ENCODE measurements around the gene DMC1. TPM values are rescaled to one million over a fixed set of nuclear protein-coding genes. Genes with fewer than 3 reads are reported as not detected.

The DMC1 gene
- total RNA-seq, 2 donors from 2014 or later = 4.2 to 6.8 TPM

DNA sequence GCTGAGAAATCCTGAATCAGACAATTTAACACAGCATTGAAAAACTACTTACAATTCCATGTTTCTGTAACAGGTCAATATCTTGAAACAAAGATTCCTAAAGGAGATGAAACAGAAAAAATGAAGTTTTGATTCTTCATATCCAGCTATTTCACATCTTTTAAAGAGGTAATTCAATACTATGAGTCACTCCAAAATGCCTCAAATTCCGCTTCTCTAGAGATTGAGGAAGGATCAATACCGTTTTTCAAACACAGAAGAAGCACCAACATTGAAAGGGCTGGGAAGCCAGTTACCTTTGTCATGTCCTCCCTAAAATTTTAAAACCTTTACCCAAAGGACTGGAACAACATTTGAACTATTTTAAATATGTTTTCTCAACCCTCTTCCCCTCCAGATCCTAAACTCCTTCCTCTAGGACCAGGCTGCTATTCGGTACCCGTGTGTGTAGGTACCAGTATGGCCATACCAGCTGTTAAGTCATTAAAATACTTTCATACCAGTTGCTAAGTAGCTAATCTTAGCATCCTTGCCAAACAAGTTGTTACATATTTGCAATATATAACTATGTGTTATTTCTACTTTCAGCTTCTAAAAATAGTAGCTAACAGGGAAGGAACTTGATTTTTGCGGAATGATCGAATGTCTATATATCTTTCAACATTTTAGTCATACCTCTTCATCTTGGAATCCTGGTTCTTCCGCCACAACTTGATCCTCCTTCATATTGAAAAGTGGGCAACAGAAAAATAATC is 2.3 kb downstream of the DMC1 start:
- 80 to 88% methylated on average over 3 to 7 of the region's 7 CpGs for WGBS, 2 experiments (ENCODE audit: insufficient coverage in 1 of 2, insufficient read length in 1 of 2)
- Mint-ChIP-seq H3K4me3 (peak overlapping the region; percentile 11), H3K27me3 (ENCODE audit: insufficient read depth) (peaks cover 4% of the 10 kb centered on the region), H3K4me1 (peaks cover 18% of the 10 kb centered on the region), H3K27ac (no peak overlapping the region), H3K9me3 (no peaks in the 10 kb centered on the region), H3K36me3 (ENCODE audit: low read depth) (no peaks in the 10 kb centered on the region)
- no peak overlapping the region for H3K4me3 ChIP-seq (ENCODE audit: low read length)
- peaks cover 4% of the 10 kb centered on the region for H3K4me1 ChIP-seq (ENCODE audit: control insufficient read depth, insufficient read depth, low read length)
- no peaks in the 10 kb centered on the region for H3K36me3 ChIP-seq (ENCODE audit: control insufficient read depth, insufficient read depth, low read length)
- H3K27ac ChIP-seq (ENCODE audit: low read depth, low read length) = no peak overlapping the region
- no peak overlapping the region for H3K9ac ChIP-seq (ENCODE audit: extremely low read depth, low read length, poor library complexity, severe bottlenecking)
- H3K9me3 ChIP-seq (ENCODE audit: control insufficient read depth, low read length) = no peaks in the 10 kb centered on the region
- DNase-seq = no peak
- TF ChIP-seq, protein P1, sequence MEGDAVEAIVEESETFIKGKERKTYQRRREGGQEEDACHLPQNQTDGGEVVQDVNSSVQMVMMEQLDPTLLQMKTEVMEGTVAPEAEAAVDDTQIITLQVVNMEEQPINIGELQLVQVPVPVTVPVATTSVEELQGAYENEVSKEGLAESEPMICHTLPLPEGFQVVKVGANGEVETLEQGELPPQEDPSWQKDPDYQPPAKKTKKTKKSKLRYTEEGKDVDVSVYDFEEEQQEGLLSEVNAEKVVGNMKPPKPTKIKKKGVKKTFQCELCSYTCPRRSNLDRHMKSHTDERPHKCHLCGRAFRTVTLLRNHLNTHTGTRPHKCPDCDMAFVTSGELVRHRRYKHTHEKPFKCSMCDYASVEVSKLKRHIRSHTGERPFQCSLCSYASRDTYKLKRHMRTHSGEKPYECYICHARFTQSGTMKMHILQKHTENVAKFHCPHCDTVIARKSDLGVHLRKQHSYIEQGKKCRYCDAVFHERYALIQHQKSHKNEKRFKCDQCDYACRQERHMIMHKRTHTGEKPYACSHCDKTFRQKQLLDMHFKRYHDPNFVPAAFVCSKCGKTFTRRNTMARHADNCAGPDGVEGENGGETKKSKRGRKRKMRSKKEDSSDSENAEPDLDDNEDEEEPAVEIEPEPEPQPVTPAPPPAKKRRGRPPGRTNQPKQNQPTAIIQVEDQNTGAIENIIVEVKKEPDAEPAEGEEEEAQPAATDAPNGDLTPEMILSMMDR (conservative IDR thresholded peaks at IDR 0.05) = no peak
- H3K27me3 ChIP-seq (ENCODE audit: control insufficient read depth, insufficient read depth, low read length, poor library complexity, severe bottlenecking) = no peaks in the 10 kb centered on the region

- Mint-ChIP-seq H3K27me3 (ENCODE audit: insufficient read depth) (no peaks in the 10 kb centered on the region), H3K9me3 (no peaks in the 10 kb centered on the region), H3K36me3 (ENCODE audit: low read depth) (no peaks in the 10 kb centered on the region), H3K4me1 (peaks cover 18% of the 10 kb centered on the region), H3K27ac (no peak overlapping the region), H3K4me3 (no peak overlapping the region)
- H3K27ac ChIP-seq (ENCODE audit: low read depth, low read length) = no peak overlapping the region
- DNase-seq = no peak
- H3K9me3 ChIP-seq (ENCODE audit: control insufficient read depth, low read length) = no peaks in the 10 kb centered on the region
- H3K27me3 ChIP-seq (ENCODE audit: control insufficient read depth, insufficient read depth, low read length, poor library complexity, severe bottlenecking) = no peaks in the 10 kb centered on the region
- WGBS, 2 experiments (ENCODE audit: insufficient coverage in 1 of 2, insufficient read length in 1 of 2) = 86 to 89% methylated on average over 1 to 3 of the region's 3 CpGs
- peaks cover 4% of the 10 kb centered on the region for H3K4me1 ChIP-seq (ENCODE audit: control insufficient read depth, insufficient read depth, low read length)
- no peak overlapping the region for H3K9ac ChIP-seq (ENCODE audit: extremely low read depth, low read length, poor library complexity, severe bottlenecking)
- H3K4me3 ChIP-seq (ENCODE audit: low read length) = no peak overlapping the region
- TF ChIP-seq, protein P1 (conservative IDR thresholded peaks at IDR 0.05) = no peak
- H3K36me3 ChIP-seq (ENCODE audit: control insufficient read depth, insufficient read depth, low read length) = no peaks in the 10 kb centered on the region
Measured at GRCh38 chr22:38566726-38567504, 3.1 kb downstream of the DMC1 start.

DNA sequence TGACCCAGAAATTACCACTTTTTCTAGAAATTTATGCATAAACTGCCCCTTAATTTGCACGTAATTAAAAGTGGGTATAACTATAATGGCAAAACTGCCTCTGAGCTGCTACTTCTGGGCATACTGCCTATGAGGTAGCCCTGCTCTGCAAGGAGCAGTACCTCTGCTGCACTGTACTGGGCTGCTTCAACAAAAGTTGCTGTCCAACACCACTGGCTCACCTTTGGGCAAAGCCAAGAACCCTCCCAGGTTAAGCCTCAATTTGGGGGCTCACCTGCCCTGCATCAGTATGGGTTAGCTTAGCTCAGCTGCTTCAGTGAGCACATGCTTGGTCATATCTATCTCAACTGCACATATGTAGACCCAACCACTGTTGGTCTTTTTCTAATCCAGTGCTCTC is 4.5 kb downstream of the DMC1 start:
- Mint-ChIP-seq H3K27me3 (ENCODE audit: insufficient read depth) (no peaks in the 10 kb centered on the region), H3K9me3 (no peaks in the 10 kb centered on the region), H3K27ac (no peak overlapping the region), H3K4me3 (no peak overlapping the region), H3K36me3 (ENCODE audit: low read depth) (no peaks in the 10 kb centered on the region), H3K4me1 (peaks cover 10% of the 10 kb centered on the region)
- TF ChIP-seq, protein P1 (conservative IDR thresholded peaks at IDR 0.05) = no peak
- no peaks in the 10 kb centered on the region for H3K27me3 ChIP-seq (ENCODE audit: control insufficient read depth, insufficient read depth, low read length, poor library complexity, severe bottlenecking)
- no peaks in the 10 kb centered on the region for H3K9me3 ChIP-seq (ENCODE audit: control insufficient read depth, low read length)
- no peak overlapping the region for H3K4me3 ChIP-seq (ENCODE audit: low read length)
- H3K4me1 ChIP-seq (ENCODE audit: control insufficient read depth, insufficient read depth, low read length) = no peaks in the 10 kb centered on the region
- H3K9ac ChIP-seq (ENCODE audit: extremely low read depth, low read length, poor library complexity, severe bottlenecking) = no peak overlapping the region
- H3K36me3 ChIP-seq (ENCODE audit: control insufficient read depth, insufficient read depth, low read length) = no peaks in the 10 kb centered on the region
- no peak for DNase-seq
- no peak overlapping the region for H3K27ac ChIP-seq (ENCODE audit: low read depth, low read length)
- WGBS, 2 experiments (ENCODE audit: insufficient coverage in 1 of 2, insufficient read length in 1 of 2) = 100% methylated on average over 1 of the region's 1 CpG; no CpG with 5 or more reads in 1 of the 2 experiments
